ENCODE measurements around the gene BORCS5.

Gene BORCS5

DNA sequence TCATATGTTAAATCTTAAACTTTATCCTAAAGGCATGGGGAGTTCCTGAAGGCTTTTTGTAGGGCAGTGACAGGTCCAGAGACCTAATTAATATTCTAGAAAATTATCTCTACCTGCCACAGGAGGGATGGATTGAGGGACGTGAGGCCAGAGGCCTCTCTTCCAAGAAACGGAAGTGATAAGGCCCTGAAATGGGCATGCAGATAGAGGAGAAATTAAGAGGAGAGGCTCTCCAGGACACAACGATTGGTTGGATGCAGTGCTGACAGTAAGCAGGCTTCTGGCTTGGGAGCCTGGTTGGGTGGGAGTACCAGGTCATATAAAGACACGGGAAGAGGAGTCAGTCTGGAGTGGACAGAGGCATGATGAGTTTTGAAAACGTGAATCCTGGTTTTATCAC lies 3.1 kb upstream of the BORCS5 start:
- no peak for DNase-seq

DNA sequence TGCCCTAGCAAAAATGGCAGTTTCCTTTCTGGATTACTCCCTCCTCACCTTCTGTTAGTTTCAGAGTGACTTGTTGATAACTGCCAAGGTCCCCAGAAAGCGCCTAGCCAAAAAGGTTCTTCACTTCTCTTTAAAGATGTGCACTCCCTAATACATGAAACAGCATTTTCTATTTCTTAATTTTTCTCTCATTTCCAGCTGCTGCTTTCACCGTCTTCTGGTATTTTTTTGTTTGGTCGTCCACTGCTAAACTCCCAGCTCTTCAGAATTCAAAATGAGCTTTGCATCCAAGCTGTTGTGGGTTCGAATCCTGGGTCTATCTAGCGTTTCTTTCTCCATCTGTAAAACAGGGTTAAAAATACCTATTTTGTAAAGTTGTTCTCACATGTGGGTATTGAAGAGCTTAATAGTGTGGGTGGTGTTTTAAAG lies 397 bp upstream of the BORCS5 start:
- no peak for DNase-seq

DNA sequence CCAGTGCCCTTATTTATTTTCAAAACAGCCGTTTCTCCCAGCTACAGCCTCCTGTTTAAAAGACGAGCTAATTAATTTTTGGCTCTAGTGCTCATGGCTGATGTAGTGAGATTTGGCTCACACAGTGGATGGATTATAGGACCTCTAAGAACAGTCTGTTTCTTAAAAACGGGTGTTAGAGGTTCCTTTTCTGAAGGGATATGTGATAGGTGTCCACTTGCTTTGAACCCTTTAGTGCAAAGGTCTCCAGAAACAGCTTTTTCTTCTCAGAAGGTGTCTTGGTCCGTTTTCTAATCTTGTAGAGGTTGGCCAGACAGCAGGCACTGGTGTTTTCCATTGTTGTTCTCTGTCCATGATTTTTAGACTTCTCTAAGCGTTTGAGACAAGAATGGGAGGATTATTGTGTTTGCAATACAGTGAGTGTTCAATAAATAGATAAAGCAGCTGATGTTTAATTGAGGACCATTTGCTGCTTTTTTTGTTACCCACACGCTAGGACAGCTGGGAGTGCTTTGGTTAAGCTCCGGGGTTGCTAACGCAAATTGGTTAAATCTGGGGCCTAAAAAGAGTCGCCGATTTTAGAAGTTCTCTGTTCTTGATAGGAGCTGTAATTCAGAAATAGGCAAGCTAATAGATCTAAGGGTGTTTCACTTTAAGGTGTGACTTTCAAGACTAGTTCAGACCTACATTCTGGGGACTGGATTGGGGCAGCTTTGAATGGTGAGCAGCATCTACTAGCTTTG lies 1.0 kb downstream of the BORCS5 start:
- DNase-seq, result peak; percentile 58 to 81

DNA sequence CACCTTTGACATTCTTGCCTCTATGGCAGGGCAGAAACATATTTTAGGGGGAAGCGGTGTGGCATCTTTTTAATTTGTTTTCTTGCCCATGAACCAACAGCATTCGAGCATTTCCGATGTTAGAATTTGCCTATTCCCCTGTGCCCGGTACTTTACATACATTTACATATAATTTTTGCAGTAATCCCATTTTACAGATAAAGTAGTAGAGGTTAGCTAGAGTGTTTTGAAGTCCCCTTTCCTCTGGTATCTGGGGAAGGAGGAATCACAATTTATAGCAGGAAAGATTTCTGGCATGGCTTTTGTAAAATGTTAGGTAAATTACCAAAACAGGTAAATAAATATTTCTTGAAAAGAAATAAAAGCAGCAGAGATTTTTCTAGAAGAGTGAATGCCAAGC lies 1.6 kb downstream of the BORCS5 start:
- DNase-seq, result no peak

DNA sequence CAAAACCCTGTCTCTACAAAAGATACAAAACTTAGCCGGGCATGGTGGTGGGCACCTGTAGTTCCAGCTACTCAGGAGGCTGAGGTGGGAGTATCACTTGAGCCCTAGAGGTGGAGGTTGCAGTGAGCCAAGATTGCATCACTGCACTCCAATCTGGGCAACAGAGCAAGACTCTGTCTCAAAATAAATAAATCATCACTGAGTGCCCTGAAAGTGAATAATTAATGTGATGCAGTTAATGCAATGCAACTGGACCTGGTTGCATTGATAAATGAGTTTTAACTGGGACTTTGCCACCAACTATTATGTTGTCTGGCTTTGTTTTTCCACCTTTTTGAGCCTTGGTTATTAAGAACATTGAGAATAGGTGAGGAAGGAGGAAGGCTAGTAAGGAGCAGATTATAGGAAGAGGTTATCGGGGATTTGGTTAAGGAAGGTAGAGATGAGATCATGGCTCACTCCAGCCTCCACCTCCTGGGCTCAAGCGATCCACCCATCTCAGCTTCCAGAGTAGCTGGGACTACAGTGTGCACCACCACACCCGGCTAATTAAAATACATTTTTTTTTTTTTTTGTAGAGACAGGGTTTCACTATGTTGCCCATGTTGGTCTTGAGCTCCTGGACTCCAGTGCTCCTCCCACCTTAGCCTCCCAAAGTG lies 8.0 kb downstream of the BORCS5 start:
- DNase-seq, result no peak

DNA sequence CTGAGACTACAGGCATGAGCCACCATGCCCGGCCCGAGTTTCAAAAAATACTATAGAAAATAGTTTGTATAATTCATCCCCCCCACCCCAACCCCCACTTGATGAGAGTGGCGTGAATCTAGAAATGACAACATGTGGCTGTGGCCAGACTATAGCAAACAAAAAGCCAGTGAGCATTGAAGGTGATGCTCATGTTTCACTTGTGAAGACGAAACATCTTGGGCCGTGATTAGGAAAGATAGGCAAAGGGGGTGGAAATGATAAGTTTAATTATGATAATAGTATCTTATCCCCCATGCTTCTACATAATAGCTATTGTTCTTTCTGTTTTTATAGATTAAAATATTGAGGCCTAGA lies 8.5 kb downstream of the BORCS5 start:
- DNase-seq, result no peak

DNA sequence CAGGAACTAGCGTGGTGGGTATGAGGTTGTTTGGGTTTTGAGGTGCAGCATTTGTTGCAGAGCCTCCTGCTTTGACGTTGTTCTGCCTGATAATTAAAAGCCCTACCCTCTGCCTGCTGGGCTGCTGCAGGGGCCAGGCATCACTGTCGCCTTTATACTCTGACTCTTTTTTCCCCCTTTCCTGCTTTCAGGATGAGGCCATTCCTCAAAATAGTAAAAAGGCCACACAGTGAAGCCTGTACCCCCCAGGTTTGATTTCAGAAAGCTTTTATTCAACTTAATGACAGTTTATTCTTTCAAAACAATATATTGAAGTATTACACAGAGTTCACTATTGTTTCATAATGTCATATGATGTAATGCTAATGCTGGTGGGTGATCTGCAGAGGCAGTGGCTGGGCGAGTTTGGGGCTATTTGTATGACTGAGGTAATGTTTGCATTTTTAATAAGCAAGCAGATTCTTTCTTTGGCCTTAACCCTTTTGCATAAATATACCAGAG lies 9.1 kb downstream of the BORCS5 start:
- no peak for DNase-seq

DNA sequence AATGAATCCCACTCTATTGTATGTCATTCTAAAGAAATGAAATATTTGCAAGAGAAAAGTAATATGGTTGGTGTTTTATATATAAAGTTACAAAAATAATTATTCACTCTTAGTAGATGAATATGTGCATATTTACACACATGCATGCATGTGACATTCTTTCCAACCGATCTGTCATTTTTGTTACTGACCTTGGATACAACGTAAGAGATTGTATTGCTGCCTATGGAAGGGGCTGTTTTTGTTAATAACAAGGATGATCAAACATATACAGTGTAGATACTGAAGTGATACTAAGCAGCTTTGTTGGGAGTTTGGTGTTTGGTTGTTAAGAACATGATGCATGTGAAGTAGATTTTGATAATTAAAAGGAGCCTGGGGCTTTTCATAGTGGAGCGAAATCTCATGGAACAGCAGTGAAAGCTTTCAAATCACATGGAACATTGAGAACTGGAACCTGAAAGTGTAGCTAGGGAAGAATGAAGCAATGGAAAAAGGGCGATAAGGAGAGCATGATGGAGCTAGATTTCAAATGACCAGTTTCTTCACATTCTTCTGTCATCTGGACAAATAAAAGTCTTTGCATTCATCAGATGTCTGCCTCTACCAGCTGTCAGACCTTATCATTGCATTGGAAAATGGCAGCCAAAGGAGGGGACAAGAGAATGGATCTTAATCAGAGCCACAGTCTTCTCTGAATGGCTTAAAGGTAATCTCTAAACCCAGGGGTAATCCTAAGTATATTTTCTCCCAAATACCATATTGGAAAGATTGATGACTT lies 10.0 kb downstream of the BORCS5 start:
- no peak for DNase-seq

DNA sequence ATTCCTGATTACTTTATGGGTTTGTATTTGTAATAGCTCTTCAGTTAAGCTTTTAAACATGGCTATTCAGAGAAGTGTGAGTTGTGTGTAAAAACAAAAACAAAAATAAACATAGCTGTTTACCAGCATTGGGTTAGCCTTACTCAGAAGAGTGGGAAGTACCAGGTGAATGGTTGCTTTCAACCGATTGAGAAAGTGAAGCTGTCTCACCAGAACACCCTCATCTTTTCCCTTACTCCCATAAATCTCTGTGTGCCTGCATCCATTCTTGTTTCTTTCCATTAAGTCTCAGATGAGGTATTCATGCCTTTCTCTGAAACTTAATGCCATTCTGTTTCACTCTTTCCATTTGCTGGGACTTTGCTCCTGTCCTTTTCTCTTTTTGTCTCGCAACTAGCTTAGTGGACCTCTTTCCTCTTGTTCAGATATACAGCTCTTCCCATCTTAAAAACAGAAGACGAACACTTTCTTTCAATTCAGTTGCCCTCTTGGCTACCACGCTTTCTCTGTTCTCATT lies 10.7 kb downstream of the BORCS5 start:
- DNase-seq, result no peak

DNA sequence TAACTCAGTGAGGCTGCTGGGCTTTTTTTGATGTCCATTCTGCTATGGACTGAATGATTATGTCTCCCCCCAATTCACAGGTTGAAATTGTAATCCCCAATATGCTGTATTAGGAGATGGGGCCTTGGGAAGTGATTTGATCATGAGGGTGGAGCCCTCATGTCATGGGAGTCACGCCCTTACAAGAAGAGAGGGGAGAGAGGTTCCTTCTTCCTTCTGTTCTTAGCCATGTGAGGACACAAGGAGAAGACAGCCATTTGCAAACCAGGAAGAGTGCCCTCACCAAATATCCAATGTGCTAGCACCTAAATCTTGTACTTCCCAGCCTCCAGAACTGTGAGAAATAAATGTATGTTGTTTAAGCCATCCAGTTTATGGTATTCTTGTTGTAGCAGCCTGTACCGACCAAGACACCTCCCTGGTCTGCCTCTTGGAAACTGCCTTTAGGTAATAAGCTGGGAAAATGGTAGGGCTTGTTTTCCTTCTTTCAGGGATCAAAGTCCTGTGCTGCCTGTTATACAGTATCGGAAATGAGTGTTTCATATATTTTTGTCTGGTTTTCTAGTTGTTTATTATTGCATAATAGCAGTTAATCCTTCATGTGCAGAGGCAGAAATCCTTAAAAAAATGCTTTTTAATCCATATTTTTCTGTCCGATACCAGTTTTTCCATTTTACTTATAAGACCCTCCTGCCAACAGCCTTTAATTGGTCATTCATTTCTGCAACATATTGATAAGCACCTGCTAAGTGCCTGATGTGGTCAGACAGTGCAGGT lies 16.3 kb downstream of the BORCS5 start:
- DNase-seq, result no peak

DNA sequence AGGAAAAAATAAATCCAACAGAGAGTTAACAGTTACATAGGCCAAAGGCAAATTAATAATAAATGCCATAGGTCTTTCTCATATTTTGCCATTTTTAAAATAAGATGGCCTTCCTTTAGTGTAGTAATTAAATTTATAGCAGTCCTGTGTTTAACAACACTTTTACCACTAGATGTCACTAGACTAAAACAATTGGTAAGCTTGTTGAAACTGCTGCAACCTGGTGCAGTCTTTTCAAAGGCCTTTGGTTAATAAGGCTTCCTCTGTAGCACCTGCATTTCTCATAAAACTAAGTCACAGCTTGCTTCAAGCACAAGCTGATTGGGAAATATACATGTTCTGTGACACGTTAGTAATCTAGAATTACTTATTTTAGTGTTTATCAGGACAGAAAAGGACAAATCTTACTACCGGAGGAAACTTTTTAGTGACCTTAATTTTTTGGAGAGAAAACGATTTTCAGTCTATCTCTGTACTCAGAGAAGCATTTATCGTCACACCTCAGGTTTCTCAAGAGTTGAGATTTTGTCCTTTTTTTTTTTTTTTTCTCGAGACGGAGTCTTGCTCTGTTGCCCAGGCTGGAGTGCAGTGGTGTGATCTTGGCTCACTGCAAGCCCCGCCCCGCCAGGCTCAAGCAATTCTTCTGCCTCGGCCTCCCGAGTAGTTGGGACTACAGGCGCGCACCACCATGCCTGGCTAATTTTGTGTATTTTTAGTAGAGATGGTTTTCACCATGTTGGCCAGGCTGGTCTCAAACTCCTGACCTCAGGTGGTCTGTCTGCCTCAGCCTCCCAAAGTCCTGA lies 20.0 kb downstream of the BORCS5 start:
- DNase-seq, result peak; percentile 43 to 83

DNA sequence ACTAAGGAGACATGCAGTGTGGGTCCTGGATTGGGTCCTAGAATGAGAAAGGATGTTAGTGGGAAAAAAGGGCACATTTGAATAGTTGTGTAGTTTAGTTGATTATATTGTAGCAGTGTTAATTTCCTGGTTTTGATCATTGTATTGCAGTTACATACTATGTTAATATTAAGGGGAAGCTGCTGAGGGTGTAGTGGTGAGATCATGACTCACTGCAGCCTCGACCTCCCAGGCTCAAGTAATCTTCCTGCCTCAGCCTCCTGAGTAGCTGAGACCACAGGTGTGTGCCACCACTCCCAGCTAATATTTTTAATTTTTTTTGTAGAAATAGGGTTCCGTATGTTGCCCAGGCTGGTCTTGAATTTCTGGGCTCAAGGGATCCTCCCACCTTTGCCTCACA lies 21.7 kb downstream of the BORCS5 start:
- no peak for DNase-seq

DNA sequence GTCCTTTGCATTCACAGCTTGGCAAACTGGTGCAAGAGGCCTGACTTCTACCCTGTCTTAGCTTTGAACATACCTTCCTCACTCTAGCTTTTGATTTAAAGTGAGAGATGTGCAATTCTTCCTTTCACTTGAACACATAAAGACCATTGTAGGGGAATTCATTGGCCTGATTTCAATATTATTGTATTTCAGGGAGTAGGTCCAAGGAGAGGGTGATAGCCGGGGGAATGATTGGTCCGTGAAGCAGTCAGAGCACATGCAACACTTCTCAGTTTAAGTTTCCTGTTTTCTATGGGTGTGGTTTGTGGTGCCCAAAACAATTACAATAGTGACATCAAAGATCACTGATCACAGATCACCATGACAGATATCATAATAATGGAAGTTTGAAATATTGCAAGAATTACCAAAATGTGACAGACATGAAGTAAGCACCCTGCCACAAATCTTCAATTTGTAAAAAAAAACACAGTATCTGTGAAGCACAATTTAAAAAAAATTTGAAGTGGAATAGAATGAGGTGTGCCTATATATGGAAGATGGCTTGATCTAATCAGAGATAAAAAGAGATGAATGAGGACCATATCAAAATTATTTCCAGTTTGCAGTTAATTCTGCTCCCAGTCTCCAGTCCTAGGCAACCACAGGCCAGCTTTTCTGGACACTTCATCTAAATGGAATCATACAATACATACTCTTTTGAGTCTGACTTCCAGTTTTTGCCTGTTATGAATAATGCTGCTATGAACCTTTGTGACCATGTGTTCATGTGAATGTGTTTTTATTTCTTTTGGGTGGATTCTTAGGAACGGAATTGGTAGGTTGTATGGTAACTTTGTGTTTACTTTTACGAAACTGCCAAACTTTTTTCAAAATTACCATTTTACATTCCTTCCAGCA lies 23.2 kb downstream of the BORCS5 start:
- no peak for DNase-seq

DNA sequence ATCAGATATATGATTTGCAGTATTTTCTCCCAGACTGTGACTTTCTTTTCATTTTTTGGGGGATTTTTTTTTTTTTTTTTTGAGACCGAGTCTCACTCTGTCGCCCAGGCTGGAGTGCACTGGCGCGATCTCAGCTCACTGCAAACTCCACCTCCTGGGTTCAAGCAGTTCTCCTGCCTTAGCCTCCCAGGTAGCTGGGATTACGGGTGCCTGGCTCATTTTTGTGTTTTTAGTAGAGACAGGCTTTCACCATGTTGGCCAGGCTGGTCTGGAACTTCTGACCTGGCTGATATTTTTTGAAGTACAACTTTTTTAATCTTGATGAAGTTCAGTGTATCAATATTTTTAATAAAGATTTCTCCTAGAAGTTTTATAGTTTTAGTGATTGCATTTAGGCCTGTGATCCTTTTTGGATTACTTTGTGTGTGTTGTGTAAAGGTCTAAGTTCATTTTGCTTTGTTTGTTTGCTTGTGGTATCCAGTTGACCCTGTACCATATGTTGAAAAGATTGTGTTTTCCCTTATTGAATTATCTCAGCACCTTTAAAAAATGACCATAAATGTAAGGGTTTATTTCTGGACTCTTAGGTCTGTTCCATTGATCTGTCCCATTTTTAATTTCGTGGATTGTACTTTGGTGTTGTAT lies 24.2 kb downstream of the BORCS5 start:
- no peak for DNase-seq

DNA sequence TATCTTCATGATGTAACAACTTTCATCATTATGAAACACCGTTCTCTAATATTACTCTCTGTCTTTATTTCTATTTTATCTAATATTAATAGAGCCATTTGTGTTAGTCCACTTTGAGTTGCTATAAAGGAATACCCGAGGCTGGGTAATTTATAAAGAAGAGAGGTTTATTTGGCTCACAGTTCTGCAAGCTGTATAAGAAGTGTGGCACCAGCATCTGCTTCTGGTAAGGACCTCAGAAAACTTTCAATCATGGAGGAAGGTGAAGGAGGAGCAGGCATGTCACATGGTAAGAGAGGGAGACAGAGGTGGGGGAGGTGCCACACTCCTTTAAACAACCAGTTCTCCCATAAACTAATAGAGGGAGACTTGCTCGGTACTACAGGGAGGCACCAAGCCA lies 25.1 kb downstream of the BORCS5 start:
- DNase-seq, result no peak

DNA sequence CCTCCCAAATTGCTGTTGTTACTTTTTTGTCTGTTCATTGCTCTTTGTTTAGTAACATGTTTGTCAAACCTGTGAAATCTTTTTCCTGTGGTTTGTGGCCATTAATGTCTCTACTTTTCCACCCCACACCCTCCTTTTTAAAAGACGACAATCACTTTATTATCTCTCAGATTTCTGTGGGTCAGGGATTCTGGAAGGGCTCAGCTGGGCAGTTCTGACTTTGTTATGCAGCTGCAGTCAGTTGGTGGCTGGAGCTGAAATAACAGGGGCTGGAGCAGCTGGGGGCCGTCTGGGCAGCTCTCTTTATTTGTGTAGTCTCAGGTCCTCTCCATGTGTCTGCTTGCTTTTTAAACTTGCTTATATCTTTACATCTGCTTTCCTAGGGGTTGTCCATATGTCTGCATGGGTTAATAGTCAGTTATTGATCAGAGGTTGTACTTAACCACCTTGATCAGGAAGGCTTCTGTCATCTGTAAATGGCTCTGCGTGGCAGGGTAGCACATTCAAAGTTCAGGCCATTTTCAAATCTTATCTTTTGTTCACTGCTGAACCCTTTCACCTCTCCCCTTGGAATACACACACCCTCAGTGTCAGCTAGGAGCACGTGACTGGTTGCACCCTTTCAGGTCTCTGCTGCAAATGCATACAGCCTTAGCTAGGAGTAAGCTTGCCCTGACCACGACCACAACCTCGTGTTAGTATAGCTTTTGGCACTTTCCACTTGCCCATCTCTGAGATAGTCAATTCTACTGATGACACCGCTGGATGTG lies 27.9 kb downstream of the BORCS5 start:
- DNase-seq, result no peak

DNA sequence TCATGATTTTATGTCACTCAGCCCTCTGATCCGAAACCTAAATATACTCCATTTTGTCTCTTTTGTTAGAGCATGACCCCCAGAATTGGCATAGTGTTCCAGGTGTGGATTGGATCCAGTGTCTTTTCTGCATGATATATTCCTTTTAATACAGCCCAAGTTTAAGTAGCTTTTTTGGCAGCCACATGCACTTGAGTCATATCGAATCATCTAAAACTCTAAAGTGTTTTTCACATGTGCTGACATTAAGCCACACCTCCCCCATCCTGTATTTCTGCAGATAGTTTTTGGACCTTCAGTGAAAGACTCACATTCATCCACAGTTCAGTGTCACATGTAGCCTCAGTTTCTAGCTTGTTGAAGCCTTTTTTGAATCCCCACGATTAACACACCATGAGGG lies 30.6 kb downstream of the BORCS5 start:
- peak; percentile 9 to 68 for DNase-seq

DNA sequence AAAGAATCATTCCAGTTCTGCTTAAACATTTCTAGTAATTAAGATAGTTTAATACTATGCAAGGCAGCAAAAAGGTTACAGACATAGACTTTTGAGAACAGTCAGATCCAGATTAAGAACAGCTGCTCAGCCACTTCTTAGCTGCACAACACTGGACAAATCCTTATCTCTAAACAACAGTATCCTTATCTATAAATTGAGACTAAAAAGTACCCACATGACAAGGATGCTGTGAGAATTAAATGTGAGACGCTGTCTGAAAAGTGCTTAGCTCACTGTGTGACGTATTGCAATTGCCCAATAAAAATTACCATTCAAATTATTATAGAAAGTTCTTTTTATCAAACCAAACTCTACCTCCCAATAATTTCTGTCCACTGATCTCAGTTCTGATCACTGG lies 35.5 kb downstream of the BORCS5 start:
- DNase-seq, result no peak

DNA sequence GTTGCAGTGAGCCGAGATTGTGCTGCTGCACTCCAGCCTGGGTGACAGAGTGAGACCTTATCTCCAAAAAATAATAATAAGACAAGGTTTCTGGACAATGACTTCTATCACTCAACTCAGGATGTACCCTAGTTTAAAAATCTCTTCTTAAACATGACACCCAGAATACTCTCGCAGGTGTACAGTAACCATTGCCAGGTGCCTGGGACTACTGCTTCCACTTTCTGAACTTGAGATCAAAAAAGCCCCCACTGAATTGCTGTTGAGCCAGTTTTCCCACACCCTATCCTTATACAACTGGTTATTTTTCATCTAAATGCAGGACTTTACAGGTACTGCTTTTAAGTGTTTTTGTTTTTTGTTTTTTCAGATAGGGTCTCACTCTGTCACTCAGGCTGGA lies 36.3 kb downstream of the BORCS5 start:
- DNase-seq, result no peak

DNA sequence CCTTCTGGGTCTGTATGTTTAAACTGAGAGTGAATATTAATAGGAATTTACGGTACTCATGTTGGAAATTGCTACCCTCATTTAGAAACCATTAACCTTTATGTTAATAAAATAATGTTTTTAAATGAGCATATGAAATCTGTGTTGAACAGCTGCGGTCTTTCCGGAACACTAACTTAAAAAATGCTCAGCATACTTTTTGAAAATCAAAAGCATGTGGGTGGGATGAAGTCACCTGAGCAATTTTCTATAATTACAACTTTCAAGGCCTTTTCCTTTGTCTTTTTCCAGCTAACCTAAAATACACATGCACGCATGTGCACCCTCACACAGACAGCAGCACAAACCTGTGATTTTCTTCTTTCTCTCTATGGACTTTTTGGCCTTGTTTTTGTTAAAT lies 39.8 kb downstream of the BORCS5 start:
- DNase-seq, result no peak

Measured in NCI-H446 (cell line).